Right cardiac atrium (tissue), 5 donors: ENCODE data around the gene CATSPERD. TPM values are rescaled to one million over a fixed set of nuclear protein-coding genes. Genes with fewer than 3 reads are reported as not detected.

Experiments
- polyA plus RNA-seq: library from polyadenylated mRNA; stranded (reverse); fragments of 200-250 nt; gene quantifications from one replicate; pipeline ENCODE4 v1.2.3, GENCODE V29; 2013
- total RNA-seq, 4 donors: library from RNA; stranded (reverse); fragmentation: NEBNext Ultra II Directional; extraction: Animal tissue kit (Norgen Biotek cat#: 25700); gene quantifications; one replicate each; pipeline ENCODE4 v1.2.1, GENCODE V29; 2021
- donor health status: healthy with polysubstance abuse.
- donor health status: DM: no; HTN: yes; CAD: no.
- donor health status: DM: no; HTN: no; CAD: no.
- donor health status: DM: no; HTN: yes; CAD: no; lungs with severe emphysema.
- donor health status: DM: yes; HTN: yes; CAD: no.

Gene CATSPERD
- total and polyA plus RNA-seq, 5 donors = not detected

Other genes with a start within 250 kb of the CATSPERD start
- under 1 TPM in 3 of 4 donors, not detected in 1; 0.06 to 0.11 (median 0.08) TPM for gene TINCR, start 152.7 kb upstream of the CATSPERD start, total RNA-seq
- gene TINCR, start 152.7 kb upstream of the CATSPERD start, polyA plus RNA-seq = 0.34 TPM
- 10 to 100 TPM; 53.3 to 68.8 (median 63.1) TPM for gene SAFB2, start 97.9 kb upstream of the CATSPERD start, total RNA-seq
- gene SAFB2, start 97.9 kb upstream of the CATSPERD start, polyA plus RNA-seq = 43.6 TPM
- 10 to 100 TPM; 50.5 to 65.0 (median 61.8) TPM for gene SAFB, start 97.6 kb upstream of the CATSPERD start, total RNA-seq
- gene SAFB, start 97.6 kb upstream of the CATSPERD start, polyA plus RNA-seq = 48.4 TPM
- 100 to 1,000 TPM; 132 to 175 (median 149) TPM for gene MICOS13, start 40.1 kb upstream of the CATSPERD start, total RNA-seq
- 296 TPM for gene MICOS13, start 40.1 kb upstream of the CATSPERD start, polyA plus RNA-seq
- gene HSD11B1L, start 39.6 kb upstream of the CATSPERD start, total RNA-seq = 1 to 10 TPM; 4.3 to 7.1 (median 6.8) TPM
- gene HSD11B1L, start 39.6 kb upstream of the CATSPERD start, polyA plus RNA-seq = 9.8 TPM
- 100 to 1,000 TPM; 451 to 525 (median 478) TPM for gene RPL36, start 30.3 kb upstream of the CATSPERD start, total RNA-seq
- 727 TPM for gene RPL36, start 30.3 kb upstream of the CATSPERD start, polyA plus RNA-seq
- gene LONP1, start 491 bp upstream of the CATSPERD start, total RNA-seq = 10 to 100 TPM; 55.4 to 66.2 (median 59.3) TPM
- 60.3 TPM for gene LONP1, start 491 bp upstream of the CATSPERD start, polyA plus RNA-seq
- 1 to 10 TPM in 2 of 4 donors, under 1 TPM in 2; 0.74 to 1.7 (median 1.2) TPM for gene PRR22, start 64.1 kb downstream of the CATSPERD start, total RNA-seq
- gene PRR22, start 64.1 kb downstream of the CATSPERD start, polyA plus RNA-seq = 0.84 TPM
- gene DUS3L, start 70.5 kb downstream of the CATSPERD start, total RNA-seq = 10 to 100 TPM; 16.0 to 27.3 (median 19.7) TPM
- 15.5 TPM for gene DUS3L, start 70.5 kb downstream of the CATSPERD start, polyA plus RNA-seq
- gene NRTN, start 84.4 kb downstream of the CATSPERD start, total RNA-seq = 10 to 100 TPM; 31.6 to 57.1 (median 52.5) TPM
- gene NRTN, start 84.4 kb downstream of the CATSPERD start, polyA plus RNA-seq = 31.7 TPM
- not detected for gene FUT6, start 119.1 kb downstream of the CATSPERD start, total RNA-seq
- not detected for gene FUT6, start 119.1 kb downstream of the CATSPERD start, polyA plus RNA-seq
- gene FUT3, start 130.8 kb downstream of the CATSPERD start, total RNA-seq = not detected
- not detected for gene FUT3, start 130.8 kb downstream of the CATSPERD start, polyA plus RNA-seq
- not detected for gene FUT5, start 149.9 kb downstream of the CATSPERD start, total RNA-seq
- gene FUT5, start 149.9 kb downstream of the CATSPERD start, polyA plus RNA-seq = not detected
- 100 to 1,000 TPM; 515 to 756 (median 624) TPM for gene NDUFA11, start 183.2 kb downstream of the CATSPERD start, total RNA-seq
- 1,214 TPM for gene NDUFA11, start 183.2 kb downstream of the CATSPERD start, polyA plus RNA-seq
- gene VMAC, start 184.2 kb downstream of the CATSPERD start, total RNA-seq = 1 to 10 TPM; 1.9 to 5.8 (median 3.8) TPM
- 3.6 TPM for gene VMAC, start 184.2 kb downstream of the CATSPERD start, polyA plus RNA-seq
- gene CAPS, start 193.6 kb downstream of the CATSPERD start, total RNA-seq = 10 to 100 TPM in 2 of 4 donors, 1 to 10 TPM in 2; 8.9 to 14.2 (median 9.9) TPM
- 7.1 TPM for gene CAPS, start 193.6 kb downstream of the CATSPERD start, polyA plus RNA-seq